RWPE2 (cell line): ENCODE data around the gene PLK1.

Source experiments
- ATAC-seq: fragments of 200-7000 bp; cut with Tn5 transposase; 3 replicates; pipeline ENCODE4 v1.9.1; 2021; ENCODE audit warnings: low read depth
- DNase-seq: peaks from one replicate; pipeline ENCODE4 v3.0.0-alpha.2; 2020; ENCODE audit warnings: low spot score
- H3K27ac ChIP-seq: fragments of 450-650 bp; 2 replicates; pipeline ENCODE4 v1.5.1; 2017; ENCODE audit warnings: mild to moderate bottlenecking; ENCODE audit not compliant: poor library complexity, severe bottlenecking
- H3K27me3 ChIP-seq: fragments of 250-450 bp; sonication (Bioruptor Pico); 2 replicates; pipeline ENCODE4 v1.5.1; 2021; ENCODE audit warnings: mild to moderate bottlenecking, moderate library complexity; ENCODE audit not compliant: insufficient read depth, poor library complexity, severe bottlenecking
- H3K36me3 ChIP-seq: fragments of 250-450 bp; sonication (Bioruptor Pico); 2 replicates; pipeline ENCODE4 v1.5.1; 2020; ENCODE audit warnings: low read depth, mild to moderate bottlenecking, moderate library complexity
- H3K4me1 ChIP-seq: fragments of 250-450 bp; sonication (Bioruptor Pico); 2 replicates; pipeline ENCODE4 v1.5.1; 2021; ENCODE audit warnings: mild to moderate bottlenecking, moderate library complexity; ENCODE audit not compliant: insufficient read depth, poor library complexity, severe bottlenecking
- H3K4me3 ChIP-seq: fragments of 250-450 bp; sonication (Bioruptor Pico); 2 replicates; pipeline ENCODE4 v1.5.1; 2021; ENCODE audit warnings: mild to moderate bottlenecking, moderate library complexity; ENCODE audit not compliant: severe bottlenecking
- H3K9me3 ChIP-seq: fragments of 250-450 bp; sonication (Bioruptor Pico); 2 replicates; pipeline ENCODE4 v1.5.1; 2021; ENCODE audit warnings: mild to moderate bottlenecking, moderate library complexity; ENCODE audit not compliant: severe bottlenecking
- CTCF ChIP-seq: fragments of 450-650 bp; IDR thresholded peaks from one replicate; pipeline ENCODE4 v1.5.1; 2017; ENCODE audit warnings: mild to moderate bottlenecking, moderate library complexity; ENCODE audit not compliant: poor library complexity, severe bottlenecking

Gene PLK1

GRCh38 chr16:23651943-23652468, 26.7 kb upstream of the PLK1 start:
- Histone ChIP-seq H3K27me3 (no peaks in the 10 kb centered on the region), H3K9me3 (no peaks in the 10 kb centered on the region), H3K27ac (no peak overlapping the region), H3K36me3 (peaks cover 51% of the 10 kb centered on the region), H3K4me3 (no peak overlapping the region), H3K4me1 (no peaks in the 10 kb centered on the region)
- TF ChIP-seq CTCF = no peak
- no peak for ATAC-seq
- DNase-seq = no peak

GRCh38 chr16:23663918-23664317, 14.8 kb upstream of the PLK1 start:
- Histone ChIP-seq H3K9me3 (no peaks in the 10 kb centered on the region), H3K4me3 (no peak overlapping the region), H3K36me3 (peaks cover 89% of the 10 kb centered on the region), H3K27me3 (no peaks in the 10 kb centered on the region), H3K4me1 (no peaks in the 10 kb centered on the region), H3K27ac (no peak overlapping the region)
- no peak for DNase-seq
- TF ChIP-seq CTCF = no peak
- no peak for ATAC-seq

GRCh38 chr16:23666571-23667354, 11.9 kb upstream of the PLK1 start:
- Histone ChIP-seq H3K27me3 (no peaks in the 10 kb centered on the region), H3K36me3 (peaks cover 71% of the 10 kb centered on the region), H3K27ac (no peak overlapping the region), H3K9me3 (no peaks in the 10 kb centered on the region), H3K4me3 (no peak overlapping the region), H3K4me1 (no peaks in the 10 kb centered on the region)
- TF ChIP-seq CTCF = no peak
- ATAC-seq = no peak
- DNase-seq = no peak

GRCh38 chr16:23667355-23667659, 11.4 kb upstream of the PLK1 start:
- no peak overlapping the region for H3K4me3 ChIP-seq
- H3K36me3 ChIP-seq = peaks cover 70% of the 10 kb centered on the region
- ATAC-seq = no peak

More at GRCh38 chr16:23667355-23667659, 11.4 kb upstream of the PLK1 start:
- Histone ChIP-seq H3K4me1 (no peaks in the 10 kb centered on the region), H3K27ac (no peak overlapping the region), H3K27me3 (no peaks in the 10 kb centered on the region), H3K9me3 (no peaks in the 10 kb centered on the region)
- TF ChIP-seq CTCF = no peak
- DNase-seq = no peak
